Right kidney (tissue), 1 donor: ENCODE results near the gene ATP2B3.
"Not testable (repeated sequence)": the region's sequence is repeated elsewhere in the genome, so short reads cannot be mapped to it uniquely, and the experiment has no call there.

Source experiments
- DNase-seq: peaks from one replicate; pipeline ENCODE4 v3.0.0-alpha.2; 2016

The ATP2B3 gene

GRCh38 chrX:153595859-153596857, 78.7 kb downstream of the ATP2B3 start:
- no peak for DNase-seq

GRCh38 chrX:153596981-153597750, 79.7 kb downstream of the ATP2B3 start:
- no peak for DNase-seq

- DNase-seq = peak; percentile 79
These were observed 81.2 kb downstream of the ATP2B3 start, which contains the start of gene CCNQ for GRCh38 chrX:153598541-153599191. Gene CCNQ, minus strand, starts transcription at chrX:153599139. Its CDS starts 66 bp downstream, at chrX:153599073.

GRCh38 chrX:153599192-153600031, 82.0 kb downstream of the ATP2B3 start:
- peak; percentile 74 for DNase-seq

- no peak for DNase-seq
These were observed 82.6 kb downstream of the ATP2B3 start for GRCh38 chrX:153600032-153600373.

- DNase-seq = no peak
These were observed 83.5 kb downstream of the ATP2B3 start for GRCh38 chrX:153600921-153601320.

GRCh38 chrX:153601511-153602110, 84.2 kb downstream of the ATP2B3 start:
- no peak for DNase-seq

GRCh38 chrX:153602601-153603000, 85.2 kb downstream of the ATP2B3 start:
- no peak for DNase-seq

- no peak for DNase-seq
These were observed 85.8 kb downstream of the ATP2B3 start for GRCh38 chrX:153603131-153603656.

GRCh38 chrX:153604666-153605380, 87.4 kb downstream of the ATP2B3 start:
- DNase-seq = not testable (repeated sequence)

GRCh38 chrX:153606503-153606902, 89.1 kb downstream of the ATP2B3 start:
- no peak for DNase-seq

- no peak for DNase-seq
These were observed 90.9 kb downstream of the ATP2B3 start for GRCh38 chrX:153608376-153608775.

- no peak for DNase-seq
These were observed 91.4 kb downstream of the ATP2B3 start for GRCh38 chrX:153608806-153609205.

- peak; percentile 71 for DNase-seq
These were observed 92.7 kb downstream of the ATP2B3 start for GRCh38 chrX:153609917-153610835.

- no peak for DNase-seq
These were observed 93.4 kb downstream of the ATP2B3 start for GRCh38 chrX:153610836-153611213.

GRCh38 chrX:153611298-153612095, 94.1 kb downstream of the ATP2B3 start:
- DNase-seq = no peak

- DNase-seq = no peak
These were observed 95.0 kb downstream of the ATP2B3 start for GRCh38 chrX:153612413-153612812.

- no peak for DNase-seq
These were observed 97.4 kb downstream of the ATP2B3 start for GRCh38 chrX:153614818-153615217.
